Esophagus squamous epithelium (tissue), 5 donors: ENCODE data around the gene ACSF2. TPM values are rescaled to one million over a fixed set of nuclear protein-coding genes. Genes with fewer than 3 reads are reported as not detected.
A peak's percentile ranks its signal among the peaks of the same experiment; 100 is the strongest.
"Not testable (repeated sequence)": the region's sequence is repeated elsewhere in the genome, so short reads cannot be mapped to it uniquely, and the experiment has no call there.

ENCODE experiments used
- DNase-seq: peaks from one replicate; lab custom pipeline; 2025; lab: John Stamatoyannopoulos, UW
- H3K27ac ChIP-seq, 4 donors: fragments of 200-600 bp; sonication (generic); one replicate each; pipeline ENCODE4 v1.5.1; 2016 to 2019; ENCODE audit warnings: mild to moderate bottlenecking in 1 of 4
- H3K27me3 ChIP-seq, 4 donors: fragments of 200-600 bp; sonication (generic); 1 replicate in 3 of 4; 2 replicates in 1 of 4; pipeline versions ENCODE4 v1.5.1 to v1.6.0; 2017 to 2021; ENCODE audit warnings: antibody characterized with exemption in 1 of 4
- H3K36me3 ChIP-seq, 3 donors: fragments of 200-600 bp; sonication (generic); one replicate each; pipeline ENCODE4 v1.5.1; 2016 to 2019
- H3K4me1 ChIP-seq, 3 donors: fragments of 200-600 bp; sonication (generic); one replicate each; pipeline ENCODE4 v1.5.1; 2017 to 2019
- H3K4me3 ChIP-seq, 4 donors: fragments of 200-600 bp; sonication (generic); 1 replicate in 3 of 4; 2 replicates in 1 of 4; pipeline ENCODE4 v1.5.1; 2016 to 2019; ENCODE audit warnings: mild to moderate bottlenecking in 2 of 4, moderate library complexity in 1 of 4
- H3K9me3 ChIP-seq, 3 donors: fragments of 200-600 bp; sonication (generic); one replicate each; pipeline ENCODE4 v1.5.1; 2016 to 2019
- CTCF ChIP-seq, 6 experiments: fragments of 450-650 bp in 4 of 6; fragments of 200-600 bp in 2 of 6; sonication (generic) in 2 of 6; IDR thresholded peaks; one replicate each; pipeline ENCODE4 v1.5.1; 2016 to 2019; ENCODE audit warnings: antibody characterized with exemption in 6 of 6, mild to moderate bottlenecking in 4 of 6, moderate library complexity in 4 of 6
- POLR2A ChIP-seq, 4 donors: fragments of 450-650 bp; IDR thresholded peaks; one replicate each; pipeline ENCODE4 v1.6.1; 2017; ENCODE audit warnings: antibody characterized with exemption in 4 of 4, mild to moderate bottlenecking in 4 of 4, moderate library complexity in 3 of 4
- WGBS, 2 donors: methylation state at CpG; one replicate each; pipeline ENCODE4 v1.1.5; 2018; 5-methylcytosine and 5-hydroxymethylcytosine counted together
- intact Hi-C: fragments of 100-400 bp; cut with DNase I; formaldehyde crosslinking; loops from one replicate; pipeline ENCODE4 v1.15.0; 2022
- total RNA-seq, 4 donors: library from RNA; depleted of rRNA; stranded (reverse); fragments of >200 nt; gene quantifications; one replicate each; pipeline ENCODE4 v1.1.0, GENCODE V29; 2016
- donor health status: DM: yes; HTN: yes; CAD: no.

The ACSF2 gene
- total RNA-seq, 4 donors from 2014 or later = 7.0 to 26.3 (median 19.0) TPM

- Histone ChIP-seq H3K4me3 (no peak overlapping the region), H3K4me1 (no peaks in the 10 kb centered on the region), H3K27ac (no peak overlapping the region), H3K9me3 (no peaks in the 10 kb centered on the region), H3K36me3 (no peaks in the 10 kb centered on the region), H3K27me3 (peaks cover 0 to 22% (median 0%) of the 10 kb centered on the region in 4 donors)
- DNase-seq = no peak
- TF ChIP-seq CTCF (IDR thresholded peaks at IDR 0.05) (no peak), POLR2A (IDR thresholded peaks at IDR 0.05) (no peak)
- intact Hi-C loops = no loop called here
- 74 to 75% methylated on average over 3 of the region's 4 CpGs for WGBS, 2 donors
Measured at GRCh38 chr17:50407921-50408320, 18.1 kb upstream of the ACSF2 start.

- H3K27ac ChIP-seq = no peak overlapping the region
- H3K9me3 ChIP-seq = no peaks in the 10 kb centered on the region
- intact Hi-C loops = no loop called here
- no peaks in the 10 kb centered on the region for H3K4me1 ChIP-seq
- H3K36me3 ChIP-seq = no peaks in the 10 kb centered on the region
- WGBS, 2 donors = 86 to 91% methylated on average over 4 of the region's 4 CpGs
- DNase-seq = no peak
- H3K4me3 ChIP-seq = no peak overlapping the region
- no peak for TF ChIP-seq POLR2A (IDR thresholded peaks at IDR 0.05)
- TF ChIP-seq CTCF (IDR thresholded peaks at IDR 0.05) = no peak
- no peaks in the 10 kb centered on the region for H3K27me3 ChIP-seq
Measured at GRCh38 chr17:50412188-50412732, 13.8 kb upstream of the ACSF2 start.

- 65 to 78% methylated on average over 3 of the region's 3 CpGs for WGBS, 2 donors
- no peaks in the 10 kb centered on the region for H3K4me1 ChIP-seq
- H3K27me3 ChIP-seq = no peaks in the 10 kb centered on the region
- TF ChIP-seq CTCF (IDR thresholded peaks at IDR 0.05) = no peak
- no peak for TF ChIP-seq POLR2A (IDR thresholded peaks at IDR 0.05)
- DNase-seq = no peak
- no peaks in the 10 kb centered on the region for H3K36me3 ChIP-seq
- H3K9me3 ChIP-seq = no peaks in the 10 kb centered on the region
- H3K27ac ChIP-seq = no peak overlapping the region
- no peak overlapping the region for H3K4me3 ChIP-seq
- intact Hi-C loops = no loop called here
Measured at GRCh38 chr17:50414808-50415207, 11.2 kb upstream of the ACSF2 start.

- WGBS, 2 donors = 96% methylated on average over 7 of the region's 10 CpGs
- peaks cover 0 to 34% (median 3%) of the 10 kb centered on the region in 3 donors for H3K4me1 ChIP-seq
- H3K27ac ChIP-seq, H3K36me3 ChIP-seq, H3K9me3 ChIP-seq, H3K4me3 ChIP-seq, intact Hi-C loops, H3K27me3 ChIP-seq, DNase-seq: not testable (repeated sequence)
Measured at GRCh38 chr17:50419577-50419976, 6.4 kb upstream of the ACSF2 start.

- H3K9me3 ChIP-seq = no peaks in the 10 kb centered on the region
- WGBS, 2 donors = 87 to 96% methylated on average over 6 of the region's 6 CpGs
- H3K4me3 ChIP-seq = no peak overlapping the region
- DNase-seq = no peak
- TF ChIP-seq POLR2A (IDR thresholded peaks at IDR 0.05) (no peak), CTCF (IDR thresholded peaks at IDR 0.05) (no peak)
- H3K27me3 ChIP-seq = no peaks in the 10 kb centered on the region
- peak overlapping the region in 2 of 4 donors; percentile 79 to 82 for H3K27ac ChIP-seq
- intact Hi-C loops = no loop called here
- no peaks in the 10 kb centered on the region for H3K36me3 ChIP-seq
- peaks cover 7 to 44% (median 13%) of the 10 kb centered on the region in 3 donors for H3K4me1 ChIP-seq
Measured at GRCh38 chr17:50420419-50421112, 5.5 kb upstream of the ACSF2 start.
